ENCODE results near the gene MAB21L4. TPM values are rescaled to one million over a fixed set of nuclear protein-coding genes. Genes with fewer than 3 reads are reported as not detected.

The MAB21L4 gene
- total RNA-seq, 2 experiments from 2014 or later, result not detected

GRCh38 chr2:240876475-240877251 lies 19.3 kb downstream of the MAB21L4 start:
- ChIA-PET POLR2A (no interaction called here), CTCF (interaction anchor here (1.1 to 1.8 kb wide), 2 partner anchors 25 to 307 kb away, joined by 4 to 6 read pairs; no protein-coding TSS in a partner anchor)
- H3K4me3 Mint-ChIP-seq, result no peak overlapping the region
- DNase-seq (no peak), ATAC-seq (no peak)
- TF ChIP-seq CTCF (IDR thresholded peaks at IDR 0.05), result no peak
- H3K4me1 Mint-ChIP-seq (ENCODE audit: low read depth), result no peaks in the 10 kb centered on the region
- intact Hi-C loops (cut with micrococcal nuclease), result no loop called here
- H3K27ac Mint-ChIP-seq, result no peak overlapping the region
- H3K9me3 Mint-ChIP-seq, result no peaks in the 10 kb centered on the region
- H3K27me3 Mint-ChIP-seq, result no peaks in the 10 kb centered on the region
- no peaks in the 10 kb centered on the region for H3K36me3 Mint-ChIP-seq (ENCODE audit: low read depth)

DNA sequence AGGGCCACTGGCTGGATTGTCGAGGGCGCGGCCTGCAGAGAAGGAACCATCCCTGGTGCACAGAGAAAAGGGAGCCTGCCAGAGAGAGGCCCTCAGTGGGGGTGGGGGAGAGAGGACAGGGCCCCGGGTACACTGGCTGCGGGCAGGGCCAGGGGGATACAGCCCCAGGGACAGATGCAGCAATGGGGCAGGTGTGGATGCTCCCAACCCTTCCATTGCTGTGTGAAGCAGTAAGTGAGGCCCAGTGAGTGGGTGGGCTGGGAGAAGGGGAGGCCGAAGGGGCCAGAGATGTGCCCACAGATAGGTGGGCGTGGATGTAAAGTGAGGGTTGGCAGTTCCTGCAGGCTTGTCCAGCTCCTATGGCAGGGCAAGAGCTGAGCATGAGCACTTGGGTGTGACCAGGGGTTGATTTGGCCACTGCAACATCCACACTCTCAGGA lies 19.9 kb downstream of the MAB21L4 start:
- DNase-seq (no peak), ATAC-seq (no peak)
- Mint-ChIP-seq H3K36me3 (ENCODE audit: low read depth) (no peaks in the 10 kb centered on the region), H3K4me1 (ENCODE audit: low read depth) (no peaks in the 10 kb centered on the region), H3K27ac (no peak overlapping the region), H3K4me3 (no peak overlapping the region), H3K9me3 (no peaks in the 10 kb centered on the region), H3K27me3 (no peaks in the 10 kb centered on the region)
- ChIA-PET CTCF (interaction anchor here (1.8 kb wide), 1 partner anchor 25 kb away, joined by 6 read pairs; no protein-coding TSS in a partner anchor), POLR2A (no interaction called here)
- TF ChIP-seq CTCF (IDR thresholded peaks at IDR 0.05), result no peak
- intact Hi-C loops (cut with micrococcal nuclease), result no loop called here

DNA sequence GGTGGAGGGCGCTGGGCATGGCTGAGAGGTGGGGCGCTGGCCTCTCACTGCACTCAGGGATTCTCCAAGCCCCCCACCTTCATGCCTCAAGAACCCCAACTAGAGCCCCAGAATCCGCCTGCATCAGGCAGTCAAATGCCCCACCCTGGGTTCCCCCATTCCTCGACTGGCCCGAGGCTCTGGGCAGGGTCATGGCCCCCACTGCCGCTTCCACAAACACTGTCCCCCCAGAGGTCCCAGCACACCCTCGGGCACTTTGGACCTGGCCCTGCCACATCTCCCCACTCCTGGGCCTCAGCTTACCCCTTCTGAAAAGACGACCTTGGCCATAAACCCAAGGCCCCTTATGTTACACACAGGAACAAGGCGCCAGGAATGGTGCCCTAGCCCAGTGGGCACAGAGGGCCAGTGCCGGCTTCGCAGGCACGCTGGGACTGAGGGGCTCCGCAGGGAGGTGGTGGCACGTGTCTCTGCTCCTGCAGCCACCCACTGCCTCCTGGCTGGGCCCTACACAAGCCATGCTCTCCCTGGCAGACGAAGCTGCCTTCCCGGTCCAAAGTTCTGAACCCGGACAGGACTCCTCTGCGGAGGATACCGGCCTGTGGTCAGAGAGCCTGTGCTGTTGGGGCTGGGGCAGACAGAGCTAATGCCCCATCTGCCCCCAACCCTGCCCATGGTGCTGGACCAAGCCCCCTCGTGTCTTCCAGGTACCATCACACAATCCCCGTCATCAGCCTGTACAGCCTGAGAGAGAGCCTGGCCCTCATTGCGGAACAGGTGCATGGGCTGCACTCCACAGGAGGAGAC lies 20.5 kb downstream of the MAB21L4 start:
- Mint-ChIP-seq H3K9me3 (no peaks in the 10 kb centered on the region), H3K27me3 (no peaks in the 10 kb centered on the region), H3K4me1 (ENCODE audit: low read depth) (no peaks in the 10 kb centered on the region), H3K36me3 (ENCODE audit: low read depth) (no peaks in the 10 kb centered on the region), H3K27ac (no peak overlapping the region), H3K4me3 (no peak overlapping the region)
- intact Hi-C loops (cut with micrococcal nuclease), result no loop called here
- ChIA-PET CTCF (interaction anchor here (0.7 to 1.8 kb wide), 2 partner anchors 13 to 24 kb away, joined by 3 to 6 read pairs; no protein-coding TSS in a partner anchor), POLR2A (no interaction called here)
- ATAC-seq (no peak), DNase-seq (no peak)
- no peak for TF ChIP-seq CTCF (IDR thresholded peaks at IDR 0.05)

DNA sequence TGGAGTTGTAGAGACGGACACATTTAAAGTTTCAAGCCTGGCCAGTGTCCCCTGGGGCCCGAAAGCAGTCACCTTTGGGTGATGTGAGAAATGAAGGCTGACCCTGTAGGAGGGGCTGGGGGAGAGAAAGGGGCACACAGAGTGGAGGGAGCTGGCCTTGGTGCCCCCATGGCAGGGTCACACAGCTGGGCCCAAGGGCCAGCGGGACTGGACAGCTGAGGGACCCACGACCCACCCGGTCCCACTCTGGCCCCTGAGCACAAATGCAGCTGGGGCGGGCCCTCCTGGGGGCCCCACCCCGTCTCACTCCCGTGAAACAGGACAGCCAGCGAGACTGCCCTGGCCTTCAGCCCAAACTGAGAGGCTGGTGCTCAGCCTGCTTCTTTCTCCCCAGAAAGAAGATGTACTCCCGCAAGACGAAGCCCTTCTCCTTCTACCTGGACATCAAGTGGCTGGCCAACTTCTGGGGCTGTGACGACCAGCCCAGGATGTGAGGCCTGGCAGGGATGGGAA lies 21.2 kb downstream of the MAB21L4 start:
- H3K9me3 Mint-ChIP-seq, result no peaks in the 10 kb centered on the region

More for the DNA sequence above, 21.2 kb downstream of the MAB21L4 start:
- DNase-seq (no peak), ATAC-seq (no peak)
- intact Hi-C loops (cut with micrococcal nuclease), result no loop called here
- POLR2A ChIA-PET, result no interaction called here
- H3K27ac Mint-ChIP-seq, result no peak overlapping the region
- CTCF ChIA-PET, result interaction anchor here (0.7 kb wide), 1 partner anchor 12 kb away, joined by 3 read pairs; no protein-coding TSS in a partner anchor
- no peaks in the 10 kb centered on the region for H3K4me1 Mint-ChIP-seq (ENCODE audit: low read depth)
- H3K4me3 Mint-ChIP-seq, result no peak overlapping the region
- no peaks in the 10 kb centered on the region for H3K27me3 Mint-ChIP-seq
- no peak for TF ChIP-seq CTCF (IDR thresholded peaks at IDR 0.05)
- H3K36me3 Mint-ChIP-seq (ENCODE audit: low read depth), result no peaks in the 10 kb centered on the region
